ENCODE measurements around the gene SPATS2.
"Not testable (repeated sequence)": the region's sequence is repeated elsewhere in the genome, so short reads cannot be mapped to it uniquely, and the experiment has no call there.

SPATS2 gene

GRCh38 chr12:49410818-49411217 is 43.6 kb downstream of the SPATS2 start:
- DNase-seq (ENCODE audit: low read depth) = no peak

DNA sequence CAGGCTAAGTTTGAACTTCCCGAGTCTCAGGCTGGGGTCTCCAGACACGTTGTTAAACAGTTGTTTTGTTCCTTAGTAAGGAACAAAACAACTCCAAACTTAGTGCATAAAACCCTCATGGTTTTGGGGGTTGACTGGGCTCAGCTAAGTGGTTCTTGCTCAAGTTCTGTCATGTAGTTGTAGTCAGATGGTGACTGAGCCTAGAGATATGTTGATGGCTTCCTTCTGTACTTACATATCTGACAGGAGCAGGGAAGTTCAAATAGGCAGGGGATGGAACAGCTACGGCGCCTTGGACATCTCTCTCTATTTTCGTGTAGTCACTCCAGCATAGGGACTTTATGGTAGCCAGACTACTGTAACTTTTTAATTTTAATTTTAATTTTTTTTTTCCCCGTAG is 45.7 kb downstream of the SPATS2 start:
- DNase-seq (ENCODE audit: low read depth) = no peak

DNA sequence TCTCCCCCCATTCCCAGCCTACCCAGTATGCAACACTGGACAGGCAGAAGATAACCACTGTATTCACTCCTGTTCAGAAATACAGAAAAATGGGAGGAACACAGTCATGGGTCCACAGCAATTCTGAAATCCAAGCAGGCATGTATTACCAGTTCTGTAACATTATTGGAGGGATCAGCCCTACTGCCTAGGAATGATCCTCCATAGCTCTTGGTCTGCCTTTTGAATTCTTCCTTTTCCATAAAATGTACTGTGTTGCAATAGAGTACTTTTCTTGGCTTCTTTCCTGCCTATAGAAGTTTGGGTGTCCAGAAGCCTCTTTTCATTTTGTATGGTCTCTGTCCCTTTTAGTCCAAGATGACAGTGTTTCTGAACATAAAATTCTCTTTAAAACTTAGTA is 46.5 kb downstream of the SPATS2 start:
- DNase-seq (ENCODE audit: low read depth) = no peak

- no peak for DNase-seq (ENCODE audit: low read depth)
Measured at GRCh38 chr12:49414364-49414763, 47.1 kb downstream of the SPATS2 start.

GRCh38 chr12:49415521-49415970 is 48.3 kb downstream of the SPATS2 start:
- no peak for DNase-seq (ENCODE audit: low read depth)

DNA sequence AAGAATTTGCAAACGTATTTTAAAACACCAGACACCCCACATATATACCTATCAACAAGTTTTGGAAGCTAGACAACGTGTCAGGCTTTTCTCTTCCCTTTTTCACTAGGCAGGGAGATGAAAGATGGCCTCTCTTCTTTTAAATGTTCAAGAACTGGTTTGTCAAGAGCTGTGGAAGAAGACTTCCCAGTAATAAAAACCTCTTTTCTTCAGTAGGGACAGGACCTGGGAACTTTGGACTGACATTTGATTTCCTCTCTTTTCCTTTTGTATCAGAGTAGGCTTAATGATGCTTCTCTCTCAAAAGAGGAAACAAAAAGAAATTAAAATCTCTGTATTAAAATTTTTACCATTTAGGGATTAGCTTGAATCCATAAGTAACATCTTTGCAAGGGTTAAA is 49.6 kb downstream of the SPATS2 start:
- DNase-seq (ENCODE audit: low read depth) = no peak

DNA sequence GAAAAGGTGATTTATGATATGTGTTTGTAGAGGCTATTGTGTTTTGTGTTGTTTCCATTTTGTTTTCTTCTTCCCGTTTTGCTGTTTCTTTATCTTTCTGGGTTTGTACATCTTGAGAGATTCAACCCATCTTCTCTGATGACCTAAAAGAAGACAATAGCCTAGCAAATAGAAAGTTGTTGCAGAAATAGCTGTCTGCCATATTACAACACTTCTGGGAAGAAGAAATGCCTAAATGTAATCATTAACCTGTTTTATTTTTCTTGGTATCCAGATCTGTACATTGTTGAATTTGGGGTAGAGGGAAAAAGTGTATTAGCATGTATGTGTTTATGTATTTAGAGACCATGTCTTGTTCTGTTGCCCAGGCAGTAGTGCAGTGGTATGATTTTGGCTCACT is 50.3 kb downstream of the SPATS2 start:
- DNase-seq (ENCODE audit: low read depth) = no peak

GRCh38 chr12:49420556-49420955 is 53.3 kb downstream of the SPATS2 start:
- DNase-seq (ENCODE audit: low read depth) = no peak

- DNase-seq (ENCODE audit: low read depth) = no peak
Measured at GRCh38 chr12:49422114-49422513, 54.9 kb downstream of the SPATS2 start.

- DNase-seq (ENCODE audit: low read depth) = no peak
Measured at GRCh38 chr12:49428793-49429192, 61.5 kb downstream of the SPATS2 start.

DNA sequence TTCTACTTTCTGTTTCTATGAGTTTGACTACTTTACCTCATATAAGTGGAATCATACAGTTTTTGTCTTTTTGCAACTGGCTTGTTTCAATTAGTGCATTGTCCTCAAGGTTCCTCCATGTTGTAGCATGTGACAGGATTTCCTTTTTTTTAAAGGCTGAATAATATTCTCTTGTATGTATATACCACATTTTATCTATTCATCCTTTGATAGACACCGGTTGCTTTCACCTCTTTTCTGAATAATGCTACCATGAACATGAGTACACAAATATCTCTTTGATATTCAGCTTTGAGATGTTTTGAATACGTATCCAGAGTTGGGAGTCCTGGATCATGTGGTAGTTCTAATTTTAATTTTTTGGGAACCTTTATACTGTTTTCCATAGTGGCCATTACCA is 65.4 kb downstream of the SPATS2 start:
- no peak for DNase-seq (ENCODE audit: low read depth)

- DNase-seq (ENCODE audit: low read depth) = not testable (repeated sequence)
Measured at GRCh38 chr12:49436799-49437198, 69.5 kb downstream of the SPATS2 start.

GRCh38 chr12:49439042-49439441 is 71.8 kb downstream of the SPATS2 start:
- no peak for DNase-seq (ENCODE audit: low read depth)

GRCh38 chr12:49440035-49440434 is 72.8 kb downstream of the SPATS2 start:
- DNase-seq (ENCODE audit: low read depth) = no peak

DNA sequence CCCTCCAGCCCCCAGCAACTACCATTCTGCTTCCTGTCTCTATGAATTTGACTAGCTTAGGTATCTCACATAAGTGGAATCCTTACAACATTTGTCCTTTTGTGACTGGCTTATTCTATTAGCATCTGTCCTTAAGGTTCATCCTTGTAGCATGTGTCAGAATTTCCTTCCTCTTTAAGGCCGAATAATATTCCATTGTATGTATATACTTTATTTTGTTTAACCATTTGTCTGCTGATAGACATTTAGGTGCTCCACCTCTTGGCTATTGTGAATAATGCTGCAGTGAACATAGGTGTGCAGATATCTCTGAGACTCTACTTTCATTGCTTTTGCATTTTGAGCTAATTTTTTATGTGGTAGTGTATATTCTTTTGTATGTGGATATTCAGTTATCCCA is 75.7 kb downstream of the SPATS2 start:
- DNase-seq (ENCODE audit: low read depth) = no peak

GRCh38 chr12:49446571-49446970 is 79.3 kb downstream of the SPATS2 start:
- no peak for DNase-seq (ENCODE audit: low read depth)

- no peak for DNase-seq (ENCODE audit: low read depth)
Measured at GRCh38 chr12:49448858-49449257, 81.6 kb downstream of the SPATS2 start.

DNA sequence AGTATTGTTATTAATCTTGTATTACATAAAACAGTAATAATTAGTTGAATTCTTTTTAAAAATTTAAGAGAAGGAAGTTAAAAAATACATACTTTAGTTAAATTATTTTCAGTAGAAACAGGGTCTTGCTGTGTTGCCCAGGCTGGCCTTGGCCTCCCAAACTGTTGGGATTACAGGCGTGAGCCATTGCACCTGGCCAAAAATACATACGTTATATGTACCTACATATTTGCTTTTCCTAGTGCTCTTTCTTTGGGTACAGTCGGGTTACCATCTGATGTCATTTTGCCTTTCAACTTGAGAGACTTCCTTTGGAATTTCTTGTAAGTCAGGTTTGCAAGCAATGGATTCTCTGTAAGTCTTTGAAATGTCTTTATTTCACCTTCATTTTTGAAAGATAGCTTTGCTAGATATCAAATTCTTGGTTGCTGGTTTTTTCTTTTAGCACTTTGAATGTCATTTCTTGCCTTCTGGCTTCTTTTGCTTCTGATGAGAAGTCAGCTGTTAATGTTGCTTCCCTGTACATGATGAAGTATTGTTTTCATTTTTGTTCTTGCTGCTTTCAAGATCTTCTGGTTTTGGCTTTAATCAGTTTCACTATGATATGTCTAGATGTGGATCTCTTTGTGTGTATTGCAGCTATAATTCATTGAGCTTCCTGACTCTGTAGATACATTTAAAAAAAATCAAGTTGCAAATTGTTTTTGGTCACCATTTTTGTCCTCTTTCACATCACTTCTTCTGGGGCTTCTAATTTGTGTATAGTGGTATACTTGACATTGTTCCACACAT is 84.4 kb downstream of the SPATS2 start:
- DNase-seq (ENCODE audit: low read depth) = no peak

GRCh38 chr12:49455501-49455900 is 88.2 kb downstream of the SPATS2 start:
- DNase-seq (ENCODE audit: low read depth) = no peak

DNA sequence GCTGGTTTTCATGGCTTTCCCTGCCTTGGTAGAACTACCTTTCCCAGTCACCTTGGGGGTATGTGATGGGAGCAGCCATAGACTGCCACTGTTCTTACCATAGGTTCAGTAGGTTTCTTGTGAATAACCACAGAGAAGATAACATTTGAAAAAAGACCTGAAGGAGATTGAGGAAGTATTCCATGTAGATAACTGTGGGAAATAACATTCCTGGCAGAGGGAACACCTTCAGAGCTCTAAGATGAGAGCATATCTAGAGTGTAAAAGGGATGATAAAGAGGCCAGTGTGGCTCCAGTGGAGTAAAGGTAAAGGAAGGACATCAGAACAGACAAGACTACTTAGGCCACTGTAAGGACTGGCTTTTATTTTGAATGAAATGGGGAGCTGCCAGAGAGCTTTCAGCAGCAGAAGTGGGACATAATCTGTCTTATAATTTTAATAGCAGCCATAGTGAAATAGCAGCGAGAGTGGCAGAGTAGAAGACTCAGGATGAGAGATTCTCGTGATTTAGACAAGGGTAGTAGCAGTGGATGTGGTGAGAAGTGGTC is 88.9 kb downstream of the SPATS2 start:
- DNase-seq (ENCODE audit: low read depth) = no peak

- DNase-seq (ENCODE audit: low read depth) = no peak
Measured at GRCh38 chr12:49458816-49459215, 91.6 kb downstream of the SPATS2 start.

GRCh38 chr12:49461221-49461620 is 94.0 kb downstream of the SPATS2 start:
- DNase-seq (ENCODE audit: low read depth) = no peak

- DNase-seq (ENCODE audit: low read depth) = no peak
Measured at GRCh38 chr12:49462083-49462744, 95.0 kb downstream of the SPATS2 start.

Measured in stimulated activated CD8-positive, alpha-beta memory T cell treated with anti-CD3 and anti-CD28 coated beads, Interleukin-7, amount 100 ng/mL, for 24 hours (primary cell).